GM21515 (cell line): ENCODE data around the gene DIAPH2.
A peak's percentile ranks its signal among the peaks of the same experiment; 100 is the strongest.

Source experiments
- ATAC-seq: cut with Tn5 transposase; IDR thresholded peaks from one replicate; pipeline ENCODE4 v1.9.1; 2021; ENCODE audit not compliant: unreplicated experiment

Gene DIAPH2

DNA sequence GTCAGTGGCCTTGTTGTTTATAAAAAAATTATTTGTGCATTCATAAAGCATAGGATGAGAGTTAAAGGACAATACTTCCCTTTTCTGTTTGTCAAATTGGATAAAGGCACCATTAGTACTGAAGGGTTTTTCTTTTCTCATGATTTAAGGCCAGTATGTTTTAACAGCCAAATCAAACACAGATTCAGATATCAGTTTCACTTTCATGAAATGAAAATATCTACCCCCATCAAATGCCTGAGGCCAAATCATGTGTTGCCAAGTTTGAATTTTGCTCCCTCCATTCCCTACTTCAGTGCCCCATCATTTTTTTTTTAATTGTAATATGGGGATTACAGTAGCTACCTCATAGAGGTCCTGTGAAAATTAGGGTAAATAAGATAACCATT is 944.9 kb downstream of the DIAPH2 start:
- no peak for ATAC-seq

GRCh38 chrX:97633798-97634197 is 949.2 kb downstream of the DIAPH2 start:
- no peak for ATAC-seq

DNA sequence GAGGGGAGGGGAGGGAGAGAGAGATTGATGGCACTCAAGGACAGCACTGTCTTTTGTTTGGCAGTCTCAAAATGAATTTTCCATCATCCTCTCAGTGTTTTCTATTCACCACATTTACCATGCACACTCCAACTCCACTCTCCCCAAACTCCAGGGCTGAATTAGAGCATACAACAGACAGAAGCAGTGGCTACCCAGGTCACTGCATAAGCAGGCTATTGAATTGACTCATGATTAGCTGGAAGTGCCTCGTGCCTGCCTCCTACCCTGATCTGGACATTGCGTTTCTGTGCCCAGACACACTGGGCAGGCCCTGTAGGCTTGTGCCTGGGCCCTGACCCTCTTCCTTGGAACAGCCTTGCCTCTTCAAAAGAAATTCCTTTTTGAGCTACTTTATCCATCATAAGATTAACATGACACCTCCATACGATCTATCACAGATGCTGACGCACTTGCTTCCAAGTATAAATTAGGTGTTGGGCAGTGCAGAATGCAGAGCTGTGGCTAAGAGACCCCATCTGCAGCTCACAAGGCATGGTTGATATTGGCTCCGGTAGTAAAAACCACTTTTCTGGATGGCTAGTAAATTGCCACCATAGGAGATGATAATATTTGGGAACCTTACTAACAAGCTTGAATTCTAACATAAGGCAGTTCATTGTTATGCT is 952.0 kb downstream of the DIAPH2 start:
- ATAC-seq = no peak

DNA sequence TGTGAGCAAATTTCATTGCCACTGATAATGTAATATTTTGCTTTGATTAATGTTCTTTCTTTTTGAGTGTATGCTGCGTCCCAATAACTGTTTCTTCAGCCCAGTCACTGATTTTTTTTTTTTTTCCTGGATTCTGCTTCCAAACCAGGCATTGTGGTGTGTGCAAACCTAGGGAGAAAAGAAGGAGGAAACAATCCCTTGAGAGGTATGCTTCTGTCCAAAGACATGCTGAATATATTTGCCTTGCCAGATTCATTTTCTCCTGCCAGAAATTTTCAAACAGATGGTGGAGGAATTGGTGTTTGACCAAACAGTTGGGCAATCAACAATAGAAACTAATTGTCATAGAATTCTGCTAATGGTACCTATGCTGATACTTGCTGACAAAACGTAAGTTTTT is 952.6 kb downstream of the DIAPH2 start:
- ATAC-seq = no peak

DNA sequence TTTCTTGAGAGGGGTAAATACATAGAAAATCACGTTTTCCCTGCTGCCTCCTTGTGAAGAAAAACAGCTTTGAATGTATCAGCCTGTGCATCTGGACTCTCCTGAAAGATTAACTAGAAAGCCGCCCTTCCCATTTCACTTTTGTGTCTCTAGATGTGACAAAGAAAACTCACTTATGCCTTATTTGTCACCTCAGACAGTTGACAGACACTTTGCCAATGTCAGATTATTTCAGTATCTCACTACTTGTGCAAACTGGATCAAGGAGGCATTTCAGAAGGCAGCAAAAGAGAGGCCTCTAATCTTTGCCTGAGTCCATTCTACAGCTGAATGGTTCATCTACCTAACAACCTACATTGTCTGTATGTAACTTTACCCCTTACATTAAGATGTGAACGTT is 954.0 kb downstream of the DIAPH2 start:
- ATAC-seq = no peak

- peak; percentile 68 for ATAC-seq
These were observed 954.9 kb downstream of the DIAPH2 start for GRCh38 chrX:97639526-97639925.
